H9 (cell line): ENCODE measurements around the gene ETV5. TPM values are rescaled to one million over a fixed set of nuclear protein-coding genes. Genes with fewer than 3 reads are reported as not detected.

Experiments used
- DNase-seq: peaks from one replicate; pipeline ENCODE4 v3.0.0-alpha.2; 2017
- H2AFZ ChIP-seq: one replicate; pipeline ENCODE4 v1.6.1; 2013; ENCODE audit warnings: mild to moderate bottlenecking, low read length, control low read depth, moderate library complexity
- H2AK5ac ChIP-seq: 2 replicates; pipeline ENCODE4 v1.6.1; 2013; ENCODE audit warnings: low read length, control low read depth, mixed read lengths; ENCODE audit not compliant: insufficient read length
- H2BK120ac ChIP-seq: one replicate; pipeline ENCODE4 v1.6.1; 2013; ENCODE audit warnings: low read depth, mild to moderate bottlenecking, low read length, control low read depth, inconsistent platforms; ENCODE audit not compliant: poor library complexity, severe bottlenecking
- H2BK12ac ChIP-seq: 2 replicates; pipeline ENCODE4 v1.6.1; 2013; ENCODE audit warnings: low read length, control low read depth, mixed read lengths, low read depth; ENCODE audit not compliant: insufficient read length
- H2BK15ac ChIP-seq: 2 replicates; pipeline ENCODE4 v1.6.1; 2013; ENCODE audit warnings: low read depth, low read length, control low read depth
- H2BK20ac ChIP-seq: one replicate; pipeline ENCODE4 v1.6.1; 2013; ENCODE audit warnings: low read depth, mild to moderate bottlenecking, low read length, control low read depth, inconsistent platforms; ENCODE audit not compliant: poor library complexity, severe bottlenecking
- H2BK5ac ChIP-seq: 2 replicates; pipeline ENCODE4 v1.6.1; 2013; ENCODE audit warnings: low read length, control low read depth, mixed read lengths; ENCODE audit not compliant: insufficient read length
- H3K14ac ChIP-seq: 2 replicates; pipeline ENCODE4 v1.6.1; 2013; ENCODE audit warnings: low read length, control low read depth; ENCODE audit not compliant: insufficient read depth
- H3K18ac ChIP-seq: 2 replicates; pipeline ENCODE4 v1.6.1; 2013; ENCODE audit warnings: low read depth, mild to moderate bottlenecking, mixed read lengths, low read length, control low read depth; ENCODE audit not compliant: insufficient read length
- H3K23ac ChIP-seq: 2 replicates; pipeline ENCODE4 v1.6.1; 2013; ENCODE audit warnings: low read length, control low read depth, mixed read lengths, low read depth; ENCODE audit not compliant: insufficient read length
- H3K23me2 ChIP-seq: 2 replicates; pipeline ENCODE4 v1.6.1; 2013; ENCODE audit warnings: low read depth, mild to moderate bottlenecking, mixed read lengths, low read length, control low read depth; ENCODE audit not compliant: insufficient read length, poor library complexity, severe bottlenecking
- H3K27ac ChIP-seq: 2 replicates; pipeline ENCODE4 v1.5.1; 2013; ENCODE audit warnings: low read length, control low read depth, mixed read lengths, low read depth; ENCODE audit not compliant: insufficient read length
- H3K27me3 ChIP-seq: 2 replicates; pipeline ENCODE4 v1.6.1; 2013; ENCODE audit warnings: low read length, control low read depth, inconsistent platforms; ENCODE audit not compliant: insufficient read depth
- H3K4ac ChIP-seq: 2 replicates; pipeline ENCODE4 v1.6.1; 2013; ENCODE audit warnings: low read depth, mild to moderate bottlenecking, control low read depth, inconsistent platforms, low read length, moderate library complexity
- H3K4me1 ChIP-seq: 2 replicates; pipeline ENCODE4 v1.6.1; 2013; ENCODE audit warnings: low read length, control low read depth, inconsistent platforms; ENCODE audit not compliant: insufficient read depth
- H3K4me2 ChIP-seq: 2 replicates; pipeline ENCODE4 v1.6.1; 2013; ENCODE audit warnings: low read length, control low read depth, mixed read lengths; ENCODE audit not compliant: insufficient read length, insufficient read depth
- H3K56ac ChIP-seq: 2 replicates; pipeline ENCODE4 v1.6.1; 2013; ENCODE audit warnings: low read depth, mild to moderate bottlenecking, mixed read lengths, low read length, control low read depth; ENCODE audit not compliant: insufficient read length
- H3K79me1 ChIP-seq: 2 replicates; pipeline ENCODE4 v1.6.1; 2013; ENCODE audit warnings: low read depth, mild to moderate bottlenecking, moderate library complexity, low read length, control low read depth, inconsistent platforms; ENCODE audit not compliant: insufficient read depth, poor library complexity, severe bottlenecking
- H3K79me2 ChIP-seq: 2 replicates; pipeline ENCODE4 v1.6.1; 2013; ENCODE audit warnings: low read length, control low read depth, inconsistent platforms; ENCODE audit not compliant: insufficient read depth
- H3K9ac ChIP-seq: 2 replicates; pipeline ENCODE4 v1.6.1; 2013; ENCODE audit warnings: low read length, control low read depth, mixed read lengths; ENCODE audit not compliant: insufficient read length; ENCODE audit errors: extremely low read depth
- H3K9me3 ChIP-seq: one replicate; pipeline ENCODE4 v1.6.1; 2013; ENCODE audit warnings: low read depth, low read length, inconsistent platforms; ENCODE audit not compliant: control insufficient read depth
- H3T11ph ChIP-seq: one replicate; pipeline ENCODE4 v1.6.1; 2013; ENCODE audit warnings: mild to moderate bottlenecking, low read length, control low read depth, inconsistent platforms
- H4K20me1 ChIP-seq: one replicate; pipeline ENCODE4 v1.6.1; 2013; ENCODE audit not compliant: control insufficient read depth, insufficient read length, insufficient read depth
- H4K5ac ChIP-seq: 2 replicates; pipeline ENCODE4 v1.6.1; 2013; ENCODE audit warnings: low read depth, mild to moderate bottlenecking, mixed read lengths, low read length, control low read depth; ENCODE audit not compliant: insufficient read length
- H4K8ac ChIP-seq: replicated peaks from 2 replicates; pipeline ENCODE4 v1.6.1; 2013; ENCODE audit warnings: low read length, control low read depth, mixed read lengths, low read depth; ENCODE audit not compliant: insufficient read length
- H4K91ac ChIP-seq: 2 replicates; pipeline ENCODE4 v1.6.1; 2013; ENCODE audit warnings: low read depth, mild to moderate bottlenecking, moderate library complexity, mixed read lengths, low read length, control low read depth; ENCODE audit not compliant: insufficient read length
- H3K27ac Mint-ChIP-seq, 3 experiments: 2 replicates in 2 of 3; 3 replicates in 1 of 3; pipeline ENCODE4 v1.8.0; 2020 to 2021; ENCODE audit warnings: mixed read lengths in 3 of 3, mild to moderate bottlenecking in 1 of 3, moderate library complexity in 1 of 3
- H3K27me3 Mint-ChIP-seq: 2 replicates; pipeline ENCODE4 v1.8.0; 2021; ENCODE audit warnings: low read depth, mild to moderate bottlenecking, moderate library complexity, mixed read lengths
- H3K36me3 Mint-ChIP-seq, 3 experiments: 2 replicates in 2 of 3; 3 replicates in 1 of 3; pipeline ENCODE4 v1.8.0; 2020 to 2021; ENCODE audit warnings: low read depth in 3 of 3, mixed read lengths in 3 of 3; ENCODE audit not compliant: insufficient read depth in 1 of 3
- H3K4me1 Mint-ChIP-seq, 2 experiments: 2 replicates each; pipeline ENCODE4 v1.8.0; 2020; ENCODE audit warnings: mixed read lengths in 2 of 2
- H3K4me3 Mint-ChIP-seq, 2 experiments: 2 replicates in 1 of 2; 3 replicates in 1 of 2; pipeline ENCODE4 v1.8.0; 2020 to 2021; ENCODE audit warnings: mild to moderate bottlenecking in 2 of 2, mixed read lengths in 2 of 2, moderate library complexity in 1 of 2
- H3K9me3 Mint-ChIP-seq, 2 experiments: 2 replicates in 1 of 2; 3 replicates in 1 of 2; pipeline ENCODE4 v1.8.0; 2020; ENCODE audit warnings: mild to moderate bottlenecking in 2 of 2, mixed read lengths in 2 of 2, moderate library complexity in 1 of 2
- CTCF ChIP-seq: fragments of 200-600 bp; sonication (generic); conservative IDR thresholded peaks from 3 replicates; pipeline ENCODE4 v1.8.0; 2021; ENCODE audit warnings: antibody characterized with exemption, mild to moderate bottlenecking
- WGBS: extraction: QIAGEN DNeasy Blood & Tissue Kit; methylation state at CpG from one replicate; pipeline ENCODE4 v1.1.7; 2013; ENCODE audit warnings: missing lambda C conversion rate, low lambda C conversion rate, mixed read lengths; ENCODE audit not compliant: insufficient read length; ENCODE audit errors: extremely low coverage; 5-methylcytosine and 5-hydroxymethylcytosine counted together
- total RNA-seq: library from RNA; stranded (reverse); gene quantifications from 2 replicates; pipeline ENCODE4 v1.2.1, GENCODE V29; 2021

ETV5 gene
- total RNA-seq, 1 experiment from 2014 or later: 7.7 TPM

GRCh38 chr3:186024210-186024609, 84.7 kb downstream of the ETV5 start:
- no peak for TF ChIP-seq CTCF

More at GRCh38 chr3:186024210-186024609, 84.7 kb downstream of the ETV5 start:
- Histone ChIP-seq H3K56ac (no peak overlapping the region), H3K14ac (no peak overlapping the region), H3K4me2 (no peak overlapping the region), H3K79me2 (no peaks in the 10 kb centered on the region), H3K23ac (no peak overlapping the region), H4K8ac (no peak overlapping the region), H3K4ac (no peak overlapping the region), H3T11ph (no peak overlapping the region), H3K27me3 (no peaks in the 10 kb centered on the region), H2BK5ac (no peak overlapping the region), H2BK120ac (no peak overlapping the region), H3K9ac (no peak overlapping the region), H3K4me1 (no peaks in the 10 kb centered on the region), H2BK15ac (no peak overlapping the region), H4K91ac (no peak overlapping the region), H2BK20ac (no peak overlapping the region), H4K5ac (no peak overlapping the region), H2AFZ (no peak overlapping the region), H3K27ac (no peak overlapping the region), H3K9me3 (no peaks in the 10 kb centered on the region), H3K18ac (no peak overlapping the region), H2AK5ac (no peak overlapping the region), H4K20me1 (no peaks in the 10 kb centered on the region), H3K79me1 (no peaks in the 10 kb centered on the region), H3K23me2 (no peaks in the 10 kb centered on the region), H2BK12ac (no peak overlapping the region)
- H3K27ac Mint-ChIP-seq: no peak overlapping the region
- H3K4me3 Mint-ChIP-seq: no peak overlapping the region
- no peak for DNase-seq
- no CpG with 5 or more reads among the region's 6 CpGs for WGBS
- peaks cover 5% of the 10 kb centered on the region for H3K27me3 Mint-ChIP-seq
- H3K9me3 Mint-ChIP-seq: no peaks in the 10 kb centered on the region
- H3K36me3 Mint-ChIP-seq: no peaks in the 10 kb centered on the region
- H3K4me1 Mint-ChIP-seq: no peaks in the 10 kb centered on the region
